ENCODE results near the gene TMEM238.

GRCh38 chr19:55339105-55339888 is 44.8 kb downstream of the TMEM238 start, which contains the start of gene KMT5C:
- TF ChIP-seq CTCF (IDR thresholded peaks at IDR 0.05 in 8 of 11, conservative IDR thresholded peaks at IDR 0.05 in 3 of 11): peak; percentile 35 to 85 (median 66)
- TF ChIP-seq POLR2A (IDR thresholded peaks at IDR 0.05): peak in 1 of 3 donors; percentile 32

Measured in spleen (tissue), 7 donors.